Activated gamma-delta T cell (primary cell): ENCODE measurements around the gene INCENP.
A peak's percentile ranks its signal among the peaks of the same experiment; 100 is the strongest.
"Not testable (repeated sequence)": the region's sequence is repeated elsewhere in the genome, so short reads cannot be mapped to it uniquely, and the experiment has no call there.

Experiments
- DNase-seq: peaks from one replicate; lab custom pipeline; 2025; lab: John Stamatoyannopoulos, UW
- total RNA-seq, 2 donors: gene quantifications; one replicate each; lab custom pipeline; 2026; lab: John Stamatoyannopoulos, UW

Gene INCENP
- 34.7 to 35.0 reads per million in 2 donors for total RNA-seq

DNA sequence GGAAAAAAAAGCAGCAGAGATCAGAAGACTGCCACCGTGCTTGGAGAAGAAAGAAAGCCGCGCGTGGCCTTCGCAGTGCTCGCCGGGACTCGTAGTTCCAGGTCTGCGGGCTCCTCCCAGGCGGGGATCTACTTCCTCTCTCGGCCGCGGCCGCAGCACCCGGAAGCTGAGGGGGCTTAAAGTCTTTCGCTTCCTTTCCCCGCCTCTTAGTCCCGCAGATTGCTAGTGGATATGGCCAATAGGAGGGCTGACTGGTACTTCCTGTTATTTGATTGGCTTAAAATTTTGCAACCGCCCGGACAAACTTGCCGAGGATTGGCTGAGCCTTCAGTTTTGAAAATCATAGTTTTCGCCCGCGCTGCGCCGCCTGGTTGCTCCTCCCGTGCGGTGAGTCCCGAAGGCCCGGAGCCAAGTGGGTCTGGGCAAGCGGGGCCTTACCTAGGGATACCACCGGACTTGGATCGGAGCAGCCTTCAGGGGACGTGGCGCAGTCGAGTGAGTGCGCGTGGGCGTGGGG, at the start of gene INCENP:
INCENP (plus strand) TSS at position 343 of the 517 bp plus-strand sequence. CDS start 4,151 bp downstream, outside the sequence.
- DNase-seq, result peak; percentile 88

DNA sequence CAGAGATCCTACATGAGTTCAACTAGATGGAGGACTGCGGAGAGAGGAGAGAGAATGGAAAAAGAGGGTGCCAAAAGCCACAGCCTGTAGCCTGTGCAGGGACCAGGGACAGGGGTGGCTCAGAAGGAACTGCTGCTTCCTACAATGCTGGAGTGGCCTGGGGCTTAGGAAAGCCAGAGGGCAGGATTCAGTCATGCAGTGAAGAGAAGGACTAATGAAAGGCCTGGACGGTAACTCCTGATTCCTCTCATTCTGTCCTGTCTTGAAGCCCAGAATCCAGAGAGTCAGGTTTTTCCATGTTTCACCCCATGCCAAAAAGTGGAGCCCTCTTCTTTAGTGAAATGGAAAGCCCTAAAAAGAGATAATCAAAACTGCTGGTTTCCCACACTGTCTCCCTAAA, 48.4 kb upstream of the INCENP start:
- no peak for DNase-seq

DNA sequence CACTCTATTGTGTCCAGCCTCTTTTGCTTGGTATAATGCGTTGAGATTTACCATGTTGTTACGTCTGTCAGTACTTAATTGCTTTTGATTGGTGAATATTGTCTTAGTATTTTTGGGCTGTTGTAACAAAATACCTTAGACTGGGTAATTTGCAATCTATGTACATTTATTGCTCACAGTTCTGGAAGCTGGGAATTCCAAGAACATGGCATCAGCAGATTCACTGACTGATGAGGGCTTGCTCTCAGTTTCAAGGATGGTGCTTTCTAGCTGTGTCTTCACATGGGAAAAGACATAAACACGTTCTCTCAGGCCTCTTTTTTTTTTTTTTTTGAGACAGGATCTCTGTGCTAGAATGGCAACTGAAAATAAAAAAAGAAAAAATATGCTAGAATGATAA, 46.7 kb upstream of the INCENP start:
- no peak for DNase-seq

DNA sequence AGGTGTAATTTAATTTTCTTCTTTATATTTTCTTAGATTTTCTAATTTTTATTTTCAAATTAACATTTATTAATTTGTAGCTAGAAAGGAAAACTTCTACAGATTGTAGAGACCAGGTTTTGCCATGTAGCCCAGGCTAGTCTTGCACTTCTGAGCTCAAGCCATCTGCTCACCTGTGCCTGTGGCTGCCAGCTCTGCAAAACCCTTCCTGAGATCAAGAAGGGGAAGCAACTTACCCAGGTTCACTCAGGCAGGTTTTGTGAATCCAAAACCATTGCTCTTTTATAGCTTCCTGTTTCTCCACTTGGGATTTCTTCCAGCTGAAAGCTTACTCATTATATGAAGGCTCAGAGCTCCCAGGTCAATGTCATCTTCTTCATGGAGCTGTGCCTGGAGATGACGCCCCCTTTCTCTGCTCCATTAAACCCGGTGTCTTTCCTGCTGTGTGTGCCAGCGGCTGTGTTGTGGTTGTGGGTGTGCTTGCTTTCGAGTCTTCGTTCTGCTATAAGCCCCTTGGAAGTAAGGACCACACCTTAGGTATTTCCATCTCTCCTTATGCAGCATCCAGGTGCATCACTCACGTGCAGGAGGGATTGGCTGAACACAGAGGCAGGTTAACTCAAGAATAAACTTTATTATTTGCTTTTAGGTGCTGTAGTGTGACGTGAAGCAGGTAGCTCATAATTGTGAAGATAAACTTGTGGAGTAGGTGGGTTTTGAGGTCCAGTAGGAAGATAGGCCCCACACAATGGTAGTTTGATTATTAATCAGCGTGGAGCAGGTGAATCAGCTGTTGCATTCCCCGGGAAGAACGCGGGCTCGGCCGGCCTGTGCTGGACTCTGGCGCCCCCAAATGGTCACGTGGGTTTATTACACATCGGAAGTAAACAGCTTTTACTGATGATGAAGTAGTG, 42.2 kb upstream of the INCENP start:
- DNase-seq, result peak; percentile 36

DNA sequence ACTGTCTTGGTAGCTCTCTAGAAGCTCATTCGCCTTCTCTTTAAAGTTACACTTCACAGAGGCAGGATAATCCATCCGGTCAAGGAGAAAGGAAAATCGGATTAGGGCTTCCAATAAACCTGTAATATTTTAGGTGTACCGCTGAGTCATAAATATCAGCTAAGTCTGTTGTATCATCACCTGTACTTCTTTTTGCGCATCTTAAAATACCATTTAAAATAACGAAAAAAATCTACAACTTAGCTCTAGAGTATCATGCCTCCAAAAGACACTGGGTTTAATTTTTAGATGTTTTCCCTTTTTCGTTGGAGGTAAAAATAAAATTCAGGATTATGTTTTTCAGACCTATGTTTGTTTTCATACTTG, 41.5 kb upstream of the INCENP start:
- no peak for DNase-seq

DNA sequence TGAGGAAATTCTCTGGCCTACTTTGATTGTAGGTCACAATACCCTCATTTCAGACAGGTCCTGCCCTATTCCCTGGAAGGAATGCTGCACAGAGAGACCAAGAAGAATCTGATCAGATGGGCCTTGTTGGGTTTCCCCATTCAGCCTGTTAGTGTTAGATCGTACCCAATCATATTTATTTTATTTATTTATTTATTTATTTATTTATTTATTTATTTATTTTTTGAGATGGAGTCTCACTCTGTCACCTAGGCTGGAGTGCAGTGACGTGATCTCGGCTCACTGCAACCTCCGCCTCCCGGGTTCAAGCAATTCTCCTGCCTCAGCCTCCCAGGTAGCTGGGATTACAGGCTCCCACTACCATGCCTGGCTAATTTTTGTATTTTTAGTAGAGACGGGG, 39.0 kb upstream of the INCENP start:
- not testable (repeated sequence) for DNase-seq

DNA sequence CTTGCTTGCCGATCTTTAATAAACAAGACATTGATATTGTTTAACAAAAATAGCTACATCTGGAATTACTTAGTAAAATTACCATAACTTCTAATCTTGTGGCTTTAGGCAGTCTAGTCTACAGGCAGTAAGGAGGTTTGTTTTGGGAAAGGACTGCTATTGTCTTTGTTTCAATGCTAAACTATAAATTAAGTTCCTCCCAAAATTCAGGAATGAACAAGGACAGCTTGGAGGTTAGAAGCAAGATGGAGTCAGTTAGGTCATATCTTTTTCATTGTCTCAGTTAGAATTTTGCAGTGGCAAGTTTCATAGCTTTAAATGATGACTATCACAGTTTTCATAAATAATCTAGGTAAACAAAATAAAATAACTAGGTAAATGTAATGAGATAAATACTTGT, 36.1 kb upstream of the INCENP start:
- DNase-seq, result no peak

DNA sequence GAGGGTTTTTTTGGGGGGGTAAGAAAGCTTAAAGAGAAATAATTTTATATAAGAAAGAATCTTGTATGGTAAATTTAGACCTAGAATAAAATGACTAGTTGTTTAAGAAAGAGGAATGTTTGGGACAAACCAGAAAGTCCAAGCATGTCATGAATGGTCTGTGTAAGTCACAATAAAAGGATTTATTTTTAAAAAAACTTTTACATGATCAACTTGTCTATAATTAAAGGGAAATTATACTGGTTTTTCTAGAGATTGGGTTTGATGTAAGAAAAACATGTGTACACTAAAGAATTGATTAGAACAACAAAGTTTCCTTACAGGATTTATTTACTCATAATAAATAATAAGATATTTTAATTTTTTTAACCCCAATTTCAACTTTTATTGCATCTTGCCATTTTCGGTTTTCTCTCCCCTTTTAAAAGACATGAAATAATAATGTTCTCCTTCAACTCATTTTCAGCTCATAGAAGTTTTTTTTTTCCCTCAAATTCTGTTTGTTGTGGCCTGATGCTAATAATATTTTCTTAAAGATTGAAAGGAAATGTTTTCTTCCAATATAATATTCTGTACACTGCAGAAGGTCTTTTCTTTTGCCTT, 35.4 kb upstream of the INCENP start:
- no peak for DNase-seq

DNA sequence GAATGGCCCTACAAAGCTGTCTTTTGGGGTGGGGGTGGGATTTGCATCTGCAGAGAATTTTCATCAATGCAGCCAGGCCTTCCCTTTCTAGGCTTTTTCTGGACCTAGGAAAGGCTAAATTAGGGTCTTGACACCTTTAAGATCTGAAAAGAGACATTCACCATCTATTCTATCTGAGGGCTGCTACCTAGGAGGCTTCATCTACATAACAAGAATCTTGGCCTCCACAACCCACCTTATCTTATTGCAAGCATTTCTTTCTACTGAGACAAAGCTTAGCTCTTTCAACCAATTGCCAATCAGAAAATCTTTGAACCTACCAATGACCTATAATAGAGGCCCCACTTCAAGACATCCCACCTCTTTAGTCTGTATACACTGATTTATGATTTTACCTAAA, 20.7 kb upstream of the INCENP start:
- no peak for DNase-seq

DNA sequence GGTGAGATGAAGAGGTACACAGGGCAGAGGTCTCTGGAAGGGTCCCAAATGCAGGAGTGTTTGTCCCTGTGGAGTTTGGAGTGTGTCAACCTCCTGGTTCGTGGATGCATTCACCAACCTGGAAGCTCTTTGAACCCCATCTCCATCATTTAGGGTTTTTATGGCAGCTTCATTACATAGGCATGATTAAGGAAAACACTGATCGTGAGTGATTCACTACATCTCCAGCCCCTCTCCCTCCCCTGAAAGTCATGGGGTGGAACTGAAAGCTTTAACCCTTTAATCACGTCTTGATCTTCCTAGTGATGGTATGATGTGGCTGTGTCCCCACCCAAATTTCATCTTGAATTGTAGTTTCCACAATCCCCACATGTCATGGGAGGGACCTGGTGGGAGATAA, 19.8 kb upstream of the INCENP start:
- no peak for DNase-seq

DNA sequence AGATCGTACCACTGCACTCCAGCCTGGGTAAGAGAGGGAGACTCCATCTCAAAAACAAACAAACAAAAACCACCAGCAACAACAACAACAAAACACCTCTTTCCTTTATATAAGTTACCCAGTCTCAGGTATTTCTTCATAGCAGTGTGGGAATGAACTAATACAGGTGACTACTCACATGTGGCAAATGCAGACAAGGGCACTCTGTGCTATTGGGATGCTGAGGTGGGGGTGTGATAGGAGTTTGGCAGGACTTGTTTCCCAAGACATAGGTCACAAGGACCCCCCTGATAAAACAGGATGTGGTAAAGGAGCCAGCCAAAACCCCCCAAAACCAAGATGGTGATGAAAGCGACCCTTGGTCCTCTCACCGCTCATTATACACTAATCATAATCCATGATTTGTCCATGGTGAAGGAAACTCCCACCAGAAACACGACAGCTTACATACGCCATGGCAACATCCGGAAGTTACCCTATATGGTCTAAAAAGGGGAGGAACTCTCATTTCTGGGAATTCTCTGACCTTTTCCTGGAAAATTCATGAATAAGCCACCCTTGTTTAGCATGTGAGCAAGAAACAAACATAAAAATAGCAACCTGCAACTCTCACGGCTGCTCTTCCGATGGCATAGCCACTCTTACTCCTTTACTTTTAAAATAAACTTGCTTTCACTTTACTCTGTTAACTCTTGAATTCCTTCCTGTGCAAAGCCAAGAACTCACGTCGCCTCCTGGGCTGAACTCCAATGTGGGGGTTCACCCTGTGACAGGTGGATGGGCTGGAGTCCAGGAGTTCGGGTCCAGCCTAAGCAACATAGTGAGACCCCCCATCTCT, 18.8 kb upstream of the INCENP start:
- no peak for DNase-seq

DNA sequence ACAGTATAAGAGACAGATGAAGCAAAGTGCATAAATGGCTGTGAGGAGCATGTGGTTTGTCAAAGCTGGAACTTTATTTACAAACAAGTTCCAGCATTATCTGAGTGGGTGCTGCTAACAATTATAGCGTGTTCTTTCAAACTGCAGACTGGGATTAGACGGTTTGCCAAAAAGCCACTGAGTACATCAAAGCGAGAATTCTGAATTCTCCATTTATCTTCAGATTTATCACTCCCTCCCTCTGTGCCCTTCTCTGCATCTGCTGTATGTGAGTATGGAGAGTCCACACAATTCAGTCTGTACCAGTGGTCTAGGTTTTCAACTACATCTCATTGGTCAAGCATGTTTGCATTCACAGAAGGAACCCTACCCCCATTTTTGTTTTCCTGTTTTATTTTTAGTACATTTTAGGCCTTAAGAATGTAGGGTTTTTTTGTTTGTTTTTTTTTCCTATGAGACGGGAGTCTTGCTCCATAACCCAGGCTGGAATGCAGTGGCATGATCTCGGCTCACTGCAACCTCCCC, 18.1 kb upstream of the INCENP start:
- DNase-seq, result no peak

DNA sequence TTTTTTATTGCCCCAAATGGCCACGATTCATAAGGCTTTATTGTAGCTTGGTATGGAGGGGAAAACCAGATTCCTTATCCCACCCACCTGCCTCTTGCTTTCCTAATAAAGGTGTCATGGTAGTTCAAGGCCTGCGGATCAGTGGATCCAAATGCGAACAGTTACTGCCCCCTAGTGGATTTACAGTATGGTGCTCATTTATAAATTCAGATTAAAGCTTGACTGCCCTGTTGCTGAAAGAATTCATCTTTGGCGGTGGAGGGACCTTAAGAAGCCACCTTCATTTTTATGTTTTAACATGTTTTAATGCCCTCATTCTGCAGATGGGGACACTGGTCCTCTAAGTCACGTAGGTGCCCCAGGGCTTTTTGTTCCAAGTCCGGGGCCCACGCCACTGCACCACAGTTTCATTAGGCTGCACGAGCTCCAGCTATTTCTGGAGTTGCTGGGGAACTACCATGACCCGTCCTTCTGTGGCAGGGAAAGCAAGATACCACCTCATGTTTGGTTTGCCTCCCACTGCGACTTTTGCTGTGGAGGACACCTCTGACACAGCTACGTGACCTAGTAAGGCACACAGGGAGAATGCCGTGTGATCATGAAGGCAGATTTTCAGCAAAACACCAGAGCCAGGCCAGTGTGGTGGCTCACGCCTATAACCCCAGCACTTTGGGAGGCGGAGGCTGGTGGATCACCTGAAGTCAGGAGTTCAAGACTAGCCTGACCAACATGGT, 15.6 kb upstream of the INCENP start:
- no peak for DNase-seq

DNA sequence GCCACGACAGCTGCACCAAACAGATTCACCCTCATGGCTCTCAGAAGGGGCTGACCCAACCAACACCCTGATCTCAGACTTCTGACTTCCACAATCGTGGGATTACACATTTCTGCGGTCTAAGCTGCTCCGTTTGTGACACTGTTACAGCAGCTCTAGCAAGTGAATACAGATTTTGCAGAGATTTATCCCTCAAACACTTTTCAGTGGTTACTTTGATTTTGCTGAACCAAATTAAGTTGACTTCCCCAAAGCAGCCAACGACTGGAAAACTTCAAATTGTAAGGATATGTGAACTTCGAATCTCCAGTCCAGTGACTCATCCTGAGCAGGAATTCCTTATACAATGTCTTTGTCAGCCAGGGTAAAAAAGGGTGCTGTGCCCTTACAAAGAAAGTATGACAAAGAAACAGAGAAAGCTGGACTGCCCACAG, 14.8 kb upstream of the INCENP start:
- DNase-seq, result no peak

DNA sequence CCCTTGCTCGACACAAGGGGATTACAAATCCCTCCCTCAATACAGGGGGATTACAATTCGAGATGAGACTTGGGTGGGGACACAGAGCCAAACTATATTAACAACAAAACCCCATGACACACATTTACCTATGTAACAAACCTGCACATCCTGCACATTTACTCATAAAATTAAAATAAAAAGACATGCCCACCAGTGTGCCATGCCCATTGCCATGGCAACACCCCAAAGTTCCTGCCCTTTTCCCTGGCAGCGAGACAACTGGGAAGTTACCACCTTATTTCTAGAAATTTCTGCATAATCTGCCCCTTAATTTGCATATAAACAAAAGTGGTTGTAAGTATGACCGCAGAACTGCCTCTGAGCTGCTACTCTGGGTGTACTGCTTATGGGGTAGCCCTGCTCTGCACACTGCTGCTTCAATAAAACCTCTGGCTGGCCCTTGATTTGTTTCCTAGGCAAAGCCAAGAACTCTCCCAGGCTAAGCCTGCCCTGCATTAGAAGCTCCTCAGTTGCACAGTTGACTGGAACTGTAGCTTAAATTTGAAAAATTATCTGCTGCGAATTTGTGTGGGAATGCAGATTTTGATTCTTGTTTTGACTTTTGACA, 8.6 kb upstream of the INCENP start:
- no peak for DNase-seq

DNA sequence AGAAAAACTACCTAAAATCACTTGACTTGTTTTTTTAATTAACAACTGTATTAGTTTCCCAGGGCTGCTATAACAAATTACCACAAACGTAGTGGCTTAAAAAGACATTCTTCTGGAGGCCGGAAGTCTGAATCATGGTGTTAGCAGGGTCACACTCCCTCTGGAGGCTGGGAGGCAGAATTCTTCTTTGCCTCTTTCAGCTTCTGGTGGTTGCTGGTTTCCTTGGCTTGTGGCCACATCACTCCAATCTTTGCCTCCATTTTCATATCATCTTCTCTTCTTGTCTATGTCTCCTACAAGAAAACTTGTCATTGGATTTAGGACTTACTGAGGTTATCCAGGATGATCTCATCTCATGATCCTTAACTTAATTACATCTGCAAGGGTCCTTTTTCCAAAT, 7.4 kb upstream of the INCENP start:
- DNase-seq, result no peak

DNA sequence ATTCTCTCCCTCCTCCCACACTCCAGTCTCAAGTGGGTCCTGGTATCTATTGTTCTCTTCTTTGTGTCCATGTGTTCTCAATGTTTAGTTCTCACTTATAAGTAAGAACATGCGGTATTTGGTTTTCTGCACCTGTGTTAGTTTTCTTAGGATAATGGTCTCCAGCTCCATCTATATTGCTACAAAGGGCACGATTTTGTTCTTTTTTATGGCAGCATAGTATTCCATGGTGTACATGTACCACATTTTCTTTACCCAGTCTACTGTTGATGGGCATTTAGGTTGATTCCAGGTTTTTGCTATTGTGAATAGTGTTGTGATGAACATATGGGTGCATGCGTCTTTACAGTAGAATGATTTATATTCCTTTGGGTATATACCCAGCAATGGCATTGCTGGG, 4.2 kb upstream of the INCENP start:
- DNase-seq, result no peak

DNA sequence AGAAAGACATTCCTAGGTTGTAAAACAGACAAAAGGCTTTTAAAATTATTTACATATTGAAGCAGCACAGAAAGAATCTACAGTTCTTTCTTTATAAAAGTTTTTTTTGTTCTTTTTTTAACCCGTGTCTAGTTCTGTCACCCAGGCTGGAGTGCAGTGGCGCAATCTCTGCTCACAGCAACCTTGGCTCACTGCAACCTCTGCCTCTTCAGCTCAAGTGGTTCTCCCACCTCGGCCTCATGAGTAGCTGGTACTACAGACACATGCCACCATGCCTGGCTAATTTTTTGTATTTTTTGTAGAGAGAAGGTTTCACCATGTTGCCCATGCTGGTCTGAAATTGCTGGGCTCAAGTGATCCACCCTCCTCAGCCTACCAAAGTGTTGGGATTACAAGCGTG, 3.8 kb upstream of the INCENP start:
- no peak for DNase-seq

DNA sequence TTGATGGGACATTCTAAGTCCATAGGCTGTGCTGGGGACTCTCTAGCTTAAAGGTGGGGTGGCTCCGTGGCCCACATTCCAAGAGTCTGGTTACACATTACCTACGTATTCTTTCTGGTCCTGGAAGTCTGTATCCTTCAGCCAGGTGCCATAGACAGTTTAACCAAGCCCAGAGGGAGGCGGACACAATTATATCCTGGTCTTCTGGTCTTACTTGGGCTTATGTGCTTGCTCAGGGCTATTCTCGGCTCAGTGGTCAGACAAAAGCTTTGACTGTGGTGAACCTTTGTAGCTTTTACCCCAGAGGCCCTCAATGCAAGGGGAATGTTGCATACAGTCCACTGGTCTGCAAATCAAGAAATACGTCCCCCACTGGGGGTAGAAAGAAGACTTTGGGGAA, 3.4 kb upstream of the INCENP start:
- no peak for DNase-seq

DNA sequence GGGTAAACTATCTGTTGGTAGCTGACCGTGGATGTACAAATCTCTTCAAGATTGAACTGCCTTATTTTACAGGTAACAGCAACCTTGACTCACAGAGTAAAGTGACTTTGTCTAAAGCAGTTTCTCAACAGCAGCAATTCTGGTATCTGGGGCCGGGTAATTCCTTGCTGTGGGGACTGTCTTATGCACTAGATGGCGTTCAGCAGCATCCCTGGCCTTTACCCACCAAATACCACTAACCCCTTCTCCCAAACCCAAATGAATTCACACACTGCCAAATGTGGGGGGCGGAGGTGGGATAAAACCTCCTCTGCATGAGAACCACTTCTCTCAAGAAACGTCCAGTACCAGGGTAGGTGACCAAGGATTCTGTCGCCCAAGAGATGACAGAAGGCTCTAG, 1.7 kb upstream of the INCENP start:
- no peak for DNase-seq
